GM11168 (cell line): ENCODE results near the gene MPND.
"Not testable (repeated sequence)": the region's sequence is repeated elsewhere in the genome, so short reads cannot be mapped to it uniquely, and the experiment has no call there.

Experiments used
- in situ Hi-C: fragments of 300-500 bp; cut with MboI; formaldehyde crosslinking; loops from one replicate; pipeline ENCODE4 v1.12.0; 2022; ENCODE audit warnings: low sequenced_read_pairs; ENCODE audit not compliant: unreplicated experiment

MPND gene

GRCh38 chr19:4345342-4346019 is 2.1 kb downstream of the MPND start:
- in situ Hi-C loops = no loop called here

GRCh38 chr19:4346020-4346383 is 2.6 kb downstream of the MPND start:
- in situ Hi-C loops = no loop called here

DNA sequence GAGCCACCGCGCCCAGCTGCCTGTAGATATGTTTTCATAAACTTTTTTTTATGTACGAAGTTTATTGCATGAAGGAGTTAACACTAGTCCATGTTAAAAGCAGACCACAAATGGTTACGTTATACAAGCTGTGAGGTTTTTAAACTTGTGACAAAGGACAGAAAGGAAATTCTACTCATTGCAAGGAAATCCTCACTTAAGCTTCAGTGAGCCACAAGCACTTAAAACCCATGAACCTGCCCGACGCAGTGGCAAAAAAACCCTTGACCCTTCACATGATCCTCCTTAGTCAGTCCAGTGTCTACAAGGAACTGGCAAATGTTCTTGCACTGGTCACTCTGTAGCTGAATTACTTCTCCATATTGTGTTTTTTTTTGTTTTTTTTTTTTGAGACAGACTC is 4.2 kb downstream of the MPND start:
- in situ Hi-C loops = no loop called here

- in situ Hi-C loops = not testable (repeated sequence)
These were observed 5.9 kb downstream of the MPND start for GRCh38 chr19:4349225-4349624.

DNA sequence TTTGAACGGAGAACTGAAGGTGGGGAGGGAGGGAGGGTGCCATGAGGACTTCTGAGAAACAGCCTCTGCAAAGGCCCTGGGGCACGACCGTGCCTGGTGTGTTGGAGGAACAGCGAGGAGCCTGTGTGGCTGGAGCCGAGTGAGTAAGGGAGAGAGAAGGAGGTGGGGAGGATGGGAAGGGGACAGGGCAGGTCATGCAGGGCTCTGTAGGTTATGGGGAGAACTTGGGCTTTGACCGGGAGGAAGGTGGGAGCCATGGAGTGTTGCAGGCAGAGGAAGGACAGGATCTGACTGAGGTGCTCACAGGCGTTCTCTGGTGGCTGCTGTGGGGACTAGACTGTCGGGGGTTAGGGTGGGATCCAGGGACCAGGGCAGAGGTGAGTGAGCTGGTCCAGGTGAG is 6.7 kb downstream of the MPND start:
- in situ Hi-C loops = loop anchor here (5.0 kb wide), 1 partner anchor 83 kb away; no protein-coding TSS in a partner anchor

- in situ Hi-C loops = loop anchor here (5.0 kb wide), 1 partner anchor 83 kb away; no protein-coding TSS in a partner anchor
These were observed 7.4 kb downstream of the MPND start for GRCh38 chr19:4350726-4351125.

GRCh38 chr19:4352701-4353121 is 9.3 kb downstream of the MPND start:
- in situ Hi-C loops = loop anchor here (5.0 kb wide), 1 partner anchor 85 kb away; no protein-coding TSS in a partner anchor

DNA sequence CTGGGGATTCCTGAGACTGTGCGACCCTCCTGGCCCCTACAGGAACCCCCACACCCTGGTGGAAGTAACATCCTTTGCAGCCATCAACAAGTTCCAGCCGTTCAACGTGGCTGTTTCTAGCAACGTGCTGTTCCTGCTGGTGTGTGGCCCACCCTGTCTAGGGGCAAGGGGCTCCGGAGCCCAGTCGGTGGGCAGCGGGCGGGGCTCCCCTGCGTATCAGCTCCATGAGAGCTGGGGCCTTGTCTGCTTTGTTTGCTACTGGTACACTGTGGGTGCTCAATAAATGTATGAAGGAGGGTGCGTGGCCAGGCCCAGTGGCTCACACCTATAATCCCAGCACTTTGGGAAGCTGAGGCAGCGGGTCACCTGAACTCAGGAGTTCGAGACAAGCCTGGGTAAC is 10.9 kb downstream of the MPND start:
- in situ Hi-C loops = loop anchor here (5.0 kb wide), 1 partner anchor 87 kb away; no protein-coding TSS in a partner anchor

GRCh38 chr19:4354897-4355296 is 11.5 kb downstream of the MPND start:
- in situ Hi-C loops = loop anchor here (5.0 kb wide), 1 partner anchor 88 kb away; no protein-coding TSS in a partner anchor

DNA sequence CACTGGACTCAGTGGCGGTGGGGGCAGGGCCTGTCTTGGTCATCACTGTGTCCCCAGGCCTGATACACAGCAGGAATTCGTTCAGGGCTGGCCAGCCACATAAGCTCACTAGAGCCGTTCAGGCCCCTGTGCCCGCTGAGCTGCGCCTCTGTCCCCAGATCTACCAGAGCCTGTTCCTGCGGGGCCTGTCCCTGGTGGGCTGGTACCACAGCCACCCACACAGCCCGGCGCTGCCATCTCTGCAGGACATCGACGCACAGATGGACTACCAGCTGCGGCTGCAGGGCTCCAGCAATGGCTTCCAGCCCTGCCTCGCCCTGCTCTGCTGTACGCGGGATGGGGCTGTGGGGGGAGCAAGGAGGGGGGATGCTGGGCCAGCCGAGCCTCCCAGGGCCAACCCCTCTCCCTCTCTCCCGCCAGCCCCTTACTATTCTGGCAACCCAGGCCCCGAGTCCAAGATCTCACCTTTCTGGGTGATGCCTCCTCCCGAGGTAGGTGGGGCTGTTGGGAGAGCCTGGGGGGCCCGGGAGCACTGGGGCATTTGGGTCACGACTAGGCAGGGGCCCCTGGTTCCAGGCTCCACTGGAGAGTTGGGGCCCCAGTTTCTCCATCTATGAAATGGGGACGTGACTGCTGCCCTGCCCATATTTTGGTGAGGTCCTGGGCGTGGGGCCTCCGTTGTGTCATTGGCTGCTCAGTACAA is 13.9 kb downstream of the MPND start:
- in situ Hi-C loops = no loop called here

GRCh38 chr19:4357921-4358326 is 14.6 kb downstream of the MPND start:
- in situ Hi-C loops = no loop called here

DNA sequence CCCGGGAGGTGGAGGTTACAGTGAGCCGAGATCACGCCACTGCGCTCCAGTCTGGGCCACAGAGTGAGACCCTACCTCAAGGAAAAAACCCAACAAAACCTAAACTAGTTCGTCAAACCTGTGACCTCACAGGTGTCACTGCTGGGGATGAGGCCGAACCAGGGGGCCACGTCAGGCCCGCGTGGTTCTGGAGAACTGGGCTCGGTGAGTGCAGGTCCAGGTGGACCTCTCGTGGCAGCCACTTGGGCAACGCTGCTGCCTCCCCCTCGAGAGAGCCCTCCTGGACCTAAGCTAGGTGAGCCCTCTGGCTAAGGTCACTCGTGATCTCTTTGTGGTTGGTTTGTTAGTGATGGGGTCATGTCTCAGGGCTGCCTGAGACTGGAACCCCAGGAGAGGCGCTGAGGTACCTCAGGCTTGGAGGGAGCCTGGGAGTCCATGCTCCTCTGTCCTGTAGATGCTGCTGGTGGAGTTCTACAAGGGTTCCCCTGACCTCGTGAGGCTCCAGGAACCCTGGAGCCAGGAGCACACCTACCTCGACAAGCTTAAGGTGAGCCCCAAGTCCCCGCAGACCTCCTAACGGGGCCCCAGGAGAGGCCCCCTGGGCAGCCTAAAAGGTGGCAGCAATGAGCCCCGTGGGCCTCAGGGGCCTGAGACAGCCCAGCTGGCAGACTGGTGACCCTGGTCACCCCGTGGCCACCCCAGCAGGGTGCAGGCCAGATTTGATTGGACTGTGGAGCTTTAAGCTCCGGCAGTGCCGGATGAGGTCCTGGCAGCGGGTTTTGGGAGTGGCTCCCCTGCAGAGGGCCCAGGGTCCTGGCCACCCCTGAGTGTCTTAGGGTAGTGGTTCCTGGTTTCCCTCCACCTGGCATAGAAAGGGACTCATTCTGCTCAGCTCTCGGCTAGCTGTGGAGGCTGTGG is 15.6 kb downstream of the MPND start:
- in situ Hi-C loops = no loop called here

DNA sequence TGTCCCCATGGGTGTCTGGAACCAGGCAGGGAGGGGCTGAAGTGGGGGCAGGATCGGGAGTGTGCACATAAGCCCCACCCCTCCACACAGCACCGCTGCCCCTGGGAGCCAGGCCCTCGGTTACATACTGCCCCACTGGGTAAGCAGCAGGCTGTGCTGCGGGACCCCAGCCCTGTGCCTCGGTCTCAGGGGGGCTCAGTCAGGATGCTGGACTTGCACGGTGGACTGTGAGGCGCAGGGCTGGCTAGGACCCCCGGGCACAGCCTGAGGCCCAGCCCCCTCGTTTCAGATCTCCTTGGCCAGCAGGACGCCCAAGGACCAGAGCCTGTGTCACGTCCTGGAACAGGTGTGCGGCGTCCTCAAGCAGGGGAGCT is 16.3 kb downstream of the MPND start:
- in situ Hi-C loops = no loop called here

DNA sequence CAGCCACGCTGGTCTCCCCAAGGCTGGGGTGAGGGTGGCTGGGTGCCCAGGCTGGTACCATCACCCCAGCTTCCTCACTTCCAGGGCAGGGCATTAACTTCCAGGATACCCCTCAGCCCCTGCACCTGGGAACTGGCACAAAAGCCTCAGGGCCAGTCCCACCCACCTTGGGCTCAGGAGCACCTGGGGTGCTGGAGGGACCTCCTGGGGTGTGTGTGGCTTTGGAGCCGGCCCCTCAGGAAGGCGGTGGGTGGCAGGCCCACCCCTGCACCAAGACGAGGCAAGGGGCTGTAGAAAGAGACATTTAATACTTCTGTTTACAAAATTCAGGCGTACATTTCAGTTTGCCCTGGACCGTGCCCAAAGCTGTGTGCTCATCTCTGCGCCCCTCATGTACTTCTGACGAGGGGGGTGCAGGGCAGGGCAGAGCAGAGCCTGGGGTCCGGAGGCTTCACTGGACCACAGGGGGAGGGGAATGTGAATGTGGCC is 16.8 kb downstream of the MPND start:
- in situ Hi-C loops = no loop called here

- in situ Hi-C loops = no loop called here
These were observed 17.3 kb downstream of the MPND start for GRCh38 chr19:4360641-4361151.

GRCh38 chr19:4361152-4362046 is 18.0 kb downstream of the MPND start:
- in situ Hi-C loops = no loop called here

- in situ Hi-C loops = no loop called here
These were observed 18.9 kb downstream of the MPND start for GRCh38 chr19:4362101-4362828.

DNA sequence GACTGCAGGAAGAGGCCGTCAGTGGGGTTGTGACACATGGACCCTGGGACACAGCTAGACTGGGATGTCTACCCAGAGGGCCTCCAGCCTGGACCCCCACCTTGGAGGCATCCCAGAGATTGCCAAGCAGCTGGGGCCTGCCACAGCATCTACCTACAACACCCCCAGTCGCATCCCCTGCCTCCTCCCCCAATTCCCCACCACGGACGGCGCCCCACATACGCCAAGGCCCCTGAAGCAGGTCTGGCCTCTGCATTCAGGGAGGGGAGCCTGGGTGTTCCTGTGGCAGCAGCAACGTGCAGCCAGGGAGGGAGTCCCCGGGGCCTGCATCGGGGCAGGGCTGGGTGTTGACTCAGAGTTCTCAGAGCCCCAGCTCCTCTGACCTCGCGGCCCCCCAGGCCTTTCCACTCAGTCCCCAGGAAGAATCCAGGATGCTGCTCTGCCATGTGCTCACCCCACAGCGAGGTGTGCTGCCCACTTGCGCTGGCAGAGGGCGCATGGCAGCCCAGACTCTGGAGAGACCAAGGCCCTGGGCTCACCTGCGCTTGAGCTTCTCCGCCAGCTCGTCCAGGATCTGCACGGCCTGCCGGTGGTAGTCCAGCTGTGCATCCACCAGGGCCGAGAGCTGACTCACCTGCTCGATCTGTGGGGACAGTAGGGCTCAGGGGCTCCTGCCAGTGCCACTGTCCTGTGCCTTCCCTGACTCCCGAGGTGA is 19.6 kb downstream of the MPND start:
- in situ Hi-C loops = no loop called here
